GM19238 (cell line): ENCODE results near the gene PKD2.
"Not testable (repeated sequence)": the region's sequence is repeated elsewhere in the genome, so short reads cannot be mapped to it uniquely, and the experiment has no call there.

Experiments
- DNase-seq: peaks from one replicate; pipeline ENCODE4 v3.0.0; 2011; ENCODE audit warnings: low spot score; ENCODE audit not compliant: insufficient read length

PKD2 gene

DNA sequence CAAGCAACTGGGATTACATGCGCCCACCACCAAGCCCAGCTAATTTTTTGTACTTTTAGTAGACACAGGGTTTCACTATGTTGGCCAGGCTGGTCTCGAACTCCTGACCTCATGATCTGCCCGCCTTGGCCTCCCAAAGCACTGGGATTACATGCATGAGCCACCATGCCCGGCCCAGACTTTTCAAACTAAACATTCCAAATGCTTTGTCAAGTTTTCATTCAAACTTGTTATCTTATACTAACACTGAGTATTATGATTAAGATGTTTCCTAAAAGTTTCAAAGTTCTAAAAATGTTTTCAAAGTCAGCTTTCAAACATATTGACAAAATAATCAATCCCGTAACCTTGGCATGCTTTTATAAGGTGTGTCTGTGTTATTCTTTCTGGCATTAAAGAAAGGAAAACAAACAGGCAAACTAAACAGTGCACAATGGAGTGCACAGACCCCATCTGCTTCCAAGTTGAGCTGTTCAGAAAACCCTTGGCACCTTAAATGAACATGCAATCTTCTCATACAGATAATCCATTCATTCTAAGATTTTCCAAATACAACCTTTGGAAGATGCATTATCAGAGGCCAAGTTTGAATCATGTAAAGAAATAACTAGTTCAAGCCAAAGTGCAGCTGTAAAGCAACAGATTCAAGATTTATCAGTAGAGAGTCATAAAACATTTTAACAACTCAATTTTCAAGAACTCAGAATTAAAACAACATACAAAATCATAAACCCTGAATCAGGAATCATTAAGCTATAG is 101.9 kb downstream of the PKD2 start:
- DNase-seq: no peak

DNA sequence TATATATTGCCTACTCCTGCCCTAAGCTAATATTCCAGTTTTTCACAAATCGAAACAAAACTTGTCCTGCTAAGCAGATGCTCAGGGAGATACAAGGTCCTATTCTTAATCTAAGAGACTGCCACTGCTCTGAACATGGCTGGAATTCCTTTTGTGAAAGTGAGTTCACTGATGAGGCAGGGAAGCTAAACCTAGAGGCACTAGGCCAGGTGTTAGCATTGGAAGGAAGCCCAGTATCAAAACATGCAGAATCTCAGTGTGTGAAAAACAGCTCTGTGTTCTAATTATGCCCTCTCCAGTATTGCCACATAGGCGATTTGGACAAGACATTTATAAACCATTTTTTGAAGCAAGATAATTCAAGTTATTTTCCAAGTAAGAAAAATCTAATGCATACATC is 103.4 kb downstream of the PKD2 start:
- DNase-seq: no peak

DNA sequence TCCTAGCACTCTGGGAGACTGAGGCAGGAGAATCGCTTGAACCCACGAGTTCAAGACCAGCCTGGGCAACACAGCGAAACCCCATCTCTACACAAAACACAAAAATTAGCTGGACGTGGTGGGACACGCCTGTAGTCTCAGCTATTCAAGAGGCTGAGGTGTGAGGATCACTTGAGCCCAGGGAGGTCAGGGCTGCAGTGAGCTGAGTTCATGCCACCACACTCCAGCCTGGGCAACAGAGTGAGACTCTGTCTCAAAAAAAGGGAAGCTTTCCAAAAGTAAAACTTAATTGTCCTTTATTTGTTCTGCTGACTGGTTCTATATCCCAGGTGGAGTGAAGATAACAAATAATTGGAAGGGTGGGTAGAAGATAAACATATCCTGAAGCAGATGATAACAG is 105.4 kb downstream of the PKD2 start:
- no peak for DNase-seq

DNA sequence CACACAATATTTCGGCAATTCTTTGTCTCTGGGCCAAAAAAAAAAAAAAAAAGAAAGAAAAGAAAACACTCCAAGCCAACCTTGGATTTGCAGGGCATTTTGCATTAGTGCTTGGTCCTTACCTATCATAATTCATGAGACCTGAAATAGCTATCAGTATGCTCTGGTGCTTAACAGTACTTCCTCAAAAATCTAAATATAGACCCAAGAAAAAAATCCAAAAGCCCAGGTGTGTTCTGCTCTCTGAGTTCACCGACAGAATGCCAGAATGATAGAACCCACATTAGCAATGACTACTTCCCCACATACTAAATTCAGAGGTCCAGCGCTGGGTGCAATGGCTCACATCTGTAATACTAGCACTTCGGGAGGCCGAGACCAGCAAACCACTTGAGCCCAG is 108.2 kb downstream of the PKD2 start:
- no peak for DNase-seq

GRCh38 chr4:88119943-88120342 is 112.5 kb downstream of the PKD2 start:
- DNase-seq: no peak

GRCh38 chr4:88122260-88122659 is 114.8 kb downstream of the PKD2 start:
- not testable (repeated sequence) for DNase-seq
